GM13977 (cell line): Measurements from ENCODE around the gene ARMH4.

ENCODE experiments used
- DNase-seq: peaks from one replicate; pipeline ENCODE4 v3.0.0; 2012; ENCODE audit warnings: low spot score
- CTCF ChIP-seq: IDR thresholded peaks from 2 replicates; pipeline ENCODE4 v1.5.1; 2012; ENCODE audit warnings: mild to moderate bottlenecking, control low read depth; ENCODE audit not compliant: insufficient read depth; ENCODE audit errors: extremely low read depth, missing control alignments
- in situ Hi-C: fragments of 300-500 bp; cut with MboI; formaldehyde crosslinking; loops from one replicate; pipeline ENCODE4 v1.12.0; 2022; ENCODE audit warnings: low sequenced_read_pairs, low pct_unique_long_range_greater_than_20kb, mixed read lengths, inconsistent platforms; ENCODE audit not compliant: unreplicated experiment

ARMH4 gene

GRCh38 chr14:58152014-58152857, at the start of gene ARMH4:
Gene ARMH4 (minus strand): TSS chr14:58152213. CDS start chr14:58139358, 12,855 bp downstream.
- peak; percentile 78 for DNase-seq
- TF ChIP-seq CTCF: no peak
- in situ Hi-C loops: no loop called here

- no peak for TF ChIP-seq CTCF
- in situ Hi-C loops: no loop called here
- peak; percentile 14 for DNase-seq
These were observed 48.8 kb upstream of the ARMH4 start for GRCh38 chr14:58200846-58201245.

GRCh38 chr14:58200480-58200841, 48.4 kb upstream of the ARMH4 start:
- no peak for TF ChIP-seq CTCF
- no peak for DNase-seq
- in situ Hi-C loops: no loop called here

- in situ Hi-C loops: no loop called here
- peak; percentile 90 for DNase-seq
- TF ChIP-seq CTCF: no peak
These were observed 47.9 kb upstream of the ARMH4 start, which contains the start of gene ACTR10 for GRCh38 chr14:58199726-58200479. Gene ACTR10 (plus strand): TSS chr14:58200149. CDS start chr14:58200218, 69 bp downstream.

GRCh38 chr14:58198086-58198485, 46.1 kb upstream of the ARMH4 start:
- no peak for DNase-seq
- no peak for TF ChIP-seq CTCF
- in situ Hi-C loops: no loop called here

- no peak for TF ChIP-seq CTCF
- DNase-seq: no peak
- in situ Hi-C loops: no loop called here
These were observed 44.2 kb upstream of the ARMH4 start for GRCh38 chr14:58196198-58196597.
